Activated T-cell treated with anti-CD3 and anti-CD28 coated beads for 24 hours (primary cell): Measurements from ENCODE around the gene PFKFB2.
A peak's percentile ranks its signal among the peaks of the same experiment; 100 is the strongest.

Experiments
- DNase-seq: peaks from one replicate; pipeline ENCODE4 v3.0.0-alpha.2; 2020; ENCODE audit warnings: low read depth

PFKFB2 gene

DNA sequence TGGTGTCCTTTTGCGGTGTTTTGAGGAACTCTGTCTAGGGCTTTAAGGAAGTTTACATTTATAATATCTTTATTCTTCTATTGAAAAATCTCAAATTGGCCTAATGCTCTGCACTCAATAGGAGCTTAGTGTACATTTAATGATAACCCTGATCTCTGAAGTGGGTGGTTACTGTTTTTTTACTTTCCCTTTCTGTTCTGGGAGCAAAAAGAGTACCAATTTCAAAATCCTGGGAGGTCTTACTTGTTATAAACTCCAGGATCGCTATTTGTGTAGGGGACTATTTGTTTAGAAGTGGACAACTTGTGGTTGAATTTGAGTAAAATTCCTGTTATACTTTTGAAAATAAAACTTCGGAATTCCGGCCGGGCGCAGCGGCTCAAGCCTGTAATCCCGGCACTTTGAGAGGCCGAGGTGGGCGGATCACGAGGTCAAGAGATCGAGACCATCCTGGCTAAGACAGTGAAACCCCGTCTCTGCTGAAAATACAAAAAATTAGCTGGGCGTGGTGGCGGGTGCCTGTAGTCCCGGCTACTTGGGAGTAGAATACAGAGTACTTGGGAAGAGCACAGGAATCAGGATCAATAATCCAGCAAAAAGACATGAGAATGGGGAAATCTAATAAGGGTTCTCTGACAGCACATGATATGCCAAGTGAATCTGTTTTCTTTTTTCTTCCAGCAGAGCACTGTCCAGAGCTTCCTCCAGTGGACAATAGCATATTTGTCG is 36.7 kb downstream of the PFKFB2 start:
- no peak for DNase-seq

DNA sequence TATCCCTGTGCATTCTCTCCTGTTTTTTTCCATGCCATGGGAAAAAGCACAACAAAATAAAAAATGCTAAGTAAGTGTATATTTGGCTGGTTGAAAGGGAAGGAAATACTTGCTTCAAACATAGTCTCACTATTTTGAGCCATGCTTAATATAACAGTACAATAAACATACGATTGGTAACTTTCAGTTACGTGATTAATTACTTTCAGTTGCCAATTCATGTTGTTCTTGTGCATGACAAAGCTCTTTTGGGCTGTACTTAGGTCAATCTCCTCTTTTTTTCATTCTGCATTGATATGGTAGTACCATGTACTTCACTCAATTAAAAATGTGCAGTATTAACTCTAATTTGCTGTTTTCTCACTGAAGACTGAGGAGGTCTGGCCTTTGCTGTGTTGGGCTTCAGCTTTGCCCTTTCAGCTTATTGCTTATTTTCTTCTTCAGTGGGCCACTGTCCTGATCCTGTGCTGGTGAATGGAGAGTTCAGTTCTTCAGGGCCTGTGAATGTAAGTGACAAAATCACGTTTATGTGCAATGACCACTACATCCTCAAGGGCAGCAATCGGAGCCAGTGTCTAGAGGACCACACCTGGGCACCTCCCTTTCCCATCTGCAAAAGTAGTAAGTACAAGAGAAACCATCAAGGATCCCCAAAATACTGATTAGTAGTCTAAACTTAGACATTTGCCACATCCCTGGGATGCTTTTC is 38.3 kb downstream of the PFKFB2 start:
- no peak for DNase-seq

DNA sequence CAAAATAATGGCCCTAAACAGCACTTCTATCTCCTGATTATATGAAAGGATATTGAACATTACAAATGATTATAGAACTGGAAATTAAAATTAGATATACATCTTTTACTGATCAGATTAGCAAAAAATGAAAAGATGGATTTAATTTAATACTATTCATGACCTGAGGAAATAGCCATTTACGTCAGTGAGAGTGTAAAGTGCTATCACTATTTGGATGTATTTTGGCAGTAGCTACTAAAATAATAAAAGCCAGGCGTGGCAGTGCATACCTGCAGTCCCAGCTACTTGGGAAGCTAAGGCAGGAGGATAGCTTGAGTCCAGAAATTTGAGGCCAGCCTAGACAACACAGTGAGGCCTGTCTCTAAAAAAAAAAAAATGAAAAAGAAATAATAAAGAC is 40.9 kb downstream of the PFKFB2 start:
- no peak for DNase-seq

DNA sequence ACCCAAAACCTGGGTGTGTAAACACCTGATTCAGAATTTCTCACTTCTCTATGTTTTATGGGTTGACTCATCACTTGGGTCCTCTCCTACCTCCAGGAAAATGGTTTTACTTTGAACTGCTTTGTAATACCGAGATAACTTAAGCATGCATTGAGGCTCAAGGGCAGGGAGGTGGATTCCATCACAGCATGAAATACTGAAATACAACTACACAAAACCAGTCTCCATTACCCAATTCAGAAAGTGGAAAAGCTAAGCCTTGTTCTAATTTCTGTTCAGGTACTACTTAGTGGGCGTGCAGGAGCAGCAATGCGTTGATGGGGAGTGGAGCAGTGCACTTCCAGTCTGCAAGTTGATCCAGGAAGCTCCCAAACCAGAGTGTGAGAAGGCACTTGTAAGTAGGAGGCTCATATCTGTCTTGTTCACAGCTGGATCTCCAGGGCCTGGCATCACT is 44.8 kb downstream of the PFKFB2 start:
- DNase-seq, result peak; percentile 23

DNA sequence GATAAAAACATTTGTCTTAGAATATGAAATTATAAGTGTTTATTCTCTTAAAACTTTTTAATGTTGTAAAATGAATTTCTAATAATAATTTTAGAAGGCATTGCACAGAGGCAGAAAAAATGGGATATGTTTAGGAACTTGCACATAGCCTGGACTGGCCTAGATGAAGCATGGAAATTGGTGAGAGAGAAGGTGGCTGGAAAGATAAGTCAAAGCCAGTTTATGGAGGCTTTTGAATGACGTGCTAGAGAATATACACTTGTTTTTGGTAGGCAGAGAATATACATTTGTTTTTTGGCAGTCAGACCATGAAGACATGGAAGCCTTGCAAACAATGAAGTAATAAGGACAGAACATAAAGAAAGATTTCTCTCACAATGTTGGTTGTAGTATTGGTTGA is 48.6 kb downstream of the PFKFB2 start:
- DNase-seq, result no peak

DNA sequence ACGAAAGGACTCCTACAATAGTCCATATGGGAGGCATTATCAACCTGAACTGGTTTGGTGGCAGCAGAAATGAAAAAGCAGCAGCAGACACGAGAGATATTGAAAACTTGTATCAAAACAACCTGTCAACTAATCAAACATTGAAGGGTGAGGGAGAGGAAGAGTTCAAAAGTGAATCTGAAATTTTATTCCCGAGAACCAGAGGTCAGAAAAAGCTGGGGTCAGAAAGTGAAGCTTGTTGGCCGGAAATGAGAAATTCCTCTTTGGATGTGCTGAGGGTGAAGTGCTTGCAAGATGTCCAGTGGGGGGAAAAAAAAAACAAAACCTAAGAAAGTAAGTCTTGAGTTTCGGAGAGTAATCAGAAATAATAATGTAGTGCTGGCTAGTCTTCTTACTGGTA is 49.1 kb downstream of the PFKFB2 start:
- no peak for DNase-seq

DNA sequence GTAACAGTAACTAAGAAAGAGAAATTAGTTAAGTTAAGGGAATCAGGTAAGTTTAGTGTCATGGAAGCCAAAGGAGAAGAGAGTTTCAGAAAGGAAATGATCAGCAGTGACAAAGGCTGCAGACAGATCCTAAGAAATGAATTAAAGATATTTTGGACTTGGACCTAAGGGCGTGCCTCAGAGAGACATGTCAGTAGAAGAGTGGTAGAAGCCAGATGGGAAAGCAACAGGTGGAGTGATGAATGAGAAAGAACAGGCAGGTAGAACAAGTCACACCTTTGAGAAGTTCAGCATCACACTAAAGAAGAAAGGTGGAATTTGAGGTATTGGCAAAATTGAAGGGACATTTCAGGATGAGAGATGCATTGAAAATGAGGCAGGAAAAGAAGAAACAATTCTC is 49.6 kb downstream of the PFKFB2 start:
- no peak for DNase-seq

DNA sequence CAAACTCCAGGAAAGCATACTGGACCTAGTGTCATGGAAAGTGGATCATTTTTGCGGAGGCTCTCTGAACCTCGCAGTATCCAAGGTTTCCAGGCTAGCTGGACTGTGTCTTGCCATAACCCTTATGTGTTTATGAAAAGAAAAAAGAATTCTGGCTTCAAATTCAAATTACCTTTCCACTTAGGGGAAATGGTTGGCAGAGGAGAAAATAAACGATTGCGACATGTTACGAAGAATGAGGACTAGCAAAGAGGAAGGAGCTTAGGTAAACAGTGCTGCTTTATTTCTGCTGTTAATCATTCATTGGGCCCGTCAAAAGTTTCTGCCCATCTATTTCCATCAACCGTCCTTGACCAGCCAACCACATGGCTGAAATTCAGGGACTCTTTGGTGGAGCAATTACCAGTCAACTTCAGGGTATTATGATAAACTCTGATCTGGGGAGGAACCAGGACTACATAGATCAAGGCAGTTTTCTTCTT is 50.9 kb downstream of the PFKFB2 start, which contains the start of gene C4BPA:
C4BPA (plus strand) TSS at position 342 of the 482 bp plus-strand sequence. CDS start 8,793 bp downstream, outside the sequence.
- DNase-seq, result no peak

DNA sequence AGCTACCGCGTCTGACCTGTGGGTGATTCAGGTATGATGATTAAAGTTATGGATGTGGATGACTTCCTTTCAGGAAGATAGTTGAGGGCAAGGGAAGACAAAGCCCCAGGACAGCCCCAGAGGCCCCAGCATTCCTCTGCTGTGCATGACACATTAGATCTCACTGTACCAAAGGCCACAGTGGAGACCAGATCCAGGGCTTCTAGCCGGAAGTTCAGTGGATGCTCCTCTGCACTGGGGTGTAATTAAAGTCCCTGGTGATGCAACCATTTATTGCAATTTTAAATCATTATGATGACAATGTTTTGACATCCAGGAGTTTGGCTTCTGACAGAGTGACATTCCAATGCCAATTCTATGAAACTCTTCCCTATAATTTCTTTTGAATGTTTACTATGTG is 55.9 kb downstream of the PFKFB2 start:
- DNase-seq, result no peak

DNA sequence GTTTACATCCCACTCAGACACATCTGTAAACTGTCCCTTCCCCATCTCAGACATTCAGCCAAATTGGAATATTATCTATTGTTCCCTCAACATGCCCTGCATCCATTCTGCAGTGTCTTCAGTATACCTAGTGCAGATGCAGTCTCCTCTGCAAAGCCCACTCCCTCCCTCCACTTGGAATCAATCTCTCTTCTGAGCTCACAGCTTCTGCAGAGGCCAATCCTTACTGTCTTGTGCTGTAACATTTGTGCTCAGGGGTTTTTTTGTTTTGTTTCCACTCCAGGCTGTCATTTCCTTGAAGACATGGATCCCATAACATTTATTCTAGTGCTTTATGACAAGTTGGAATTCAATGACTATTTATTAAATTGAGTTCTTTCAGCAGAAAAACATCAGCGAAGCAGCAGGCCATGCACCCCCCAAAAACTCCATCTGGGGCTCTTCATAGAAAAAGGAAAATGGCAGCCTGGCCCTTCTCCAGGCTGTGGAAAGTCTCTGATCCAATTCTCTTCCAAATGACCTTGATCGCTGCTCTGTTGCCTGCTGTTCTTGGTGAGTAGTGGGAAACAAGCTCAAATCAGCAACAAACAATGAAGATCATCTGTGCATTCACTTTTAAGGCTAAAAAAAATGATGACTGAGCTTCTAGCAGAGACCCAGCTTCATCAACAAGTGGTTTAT is 59.7 kb downstream of the PFKFB2 start:
- no peak for DNase-seq

DNA sequence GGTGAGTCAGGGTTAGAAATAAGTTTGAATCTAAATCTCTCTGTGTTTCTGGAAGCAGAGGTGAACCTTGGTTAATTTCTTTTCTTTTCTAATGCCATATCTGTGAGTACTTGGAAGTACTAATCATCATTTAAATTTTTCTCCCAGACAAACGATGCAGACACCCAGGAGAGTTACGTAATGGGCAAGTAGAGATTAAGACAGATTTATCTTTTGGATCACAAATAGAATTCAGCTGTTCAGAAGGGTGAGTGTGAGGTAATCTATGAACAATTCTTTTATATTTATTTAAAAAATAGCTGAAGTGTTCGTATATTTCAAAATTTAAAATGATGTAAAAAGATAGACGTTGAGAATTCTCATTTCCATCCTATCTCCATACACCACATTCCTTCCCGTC is 62.2 kb downstream of the PFKFB2 start:
- DNase-seq, result no peak

DNA sequence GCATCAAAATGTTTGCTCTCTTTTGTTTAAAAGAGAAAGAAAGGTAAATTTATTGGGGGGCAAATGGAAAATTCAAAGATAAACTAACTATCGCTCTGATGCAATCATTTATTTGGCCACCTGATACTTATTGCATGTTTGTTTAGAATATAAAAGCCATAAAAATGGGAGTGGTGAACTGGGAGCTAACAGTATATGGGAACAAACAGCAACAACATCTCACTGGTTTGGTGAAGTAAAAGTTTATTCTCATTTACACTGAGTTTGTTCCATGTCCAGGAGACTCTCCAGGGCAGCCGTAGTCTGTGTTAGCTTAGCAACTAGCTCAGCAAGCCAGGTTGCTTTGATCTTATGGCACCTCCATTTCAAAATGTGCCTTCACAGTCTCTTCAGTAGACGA is 71.3 kb downstream of the PFKFB2 start:
- DNase-seq, result no peak

DNA sequence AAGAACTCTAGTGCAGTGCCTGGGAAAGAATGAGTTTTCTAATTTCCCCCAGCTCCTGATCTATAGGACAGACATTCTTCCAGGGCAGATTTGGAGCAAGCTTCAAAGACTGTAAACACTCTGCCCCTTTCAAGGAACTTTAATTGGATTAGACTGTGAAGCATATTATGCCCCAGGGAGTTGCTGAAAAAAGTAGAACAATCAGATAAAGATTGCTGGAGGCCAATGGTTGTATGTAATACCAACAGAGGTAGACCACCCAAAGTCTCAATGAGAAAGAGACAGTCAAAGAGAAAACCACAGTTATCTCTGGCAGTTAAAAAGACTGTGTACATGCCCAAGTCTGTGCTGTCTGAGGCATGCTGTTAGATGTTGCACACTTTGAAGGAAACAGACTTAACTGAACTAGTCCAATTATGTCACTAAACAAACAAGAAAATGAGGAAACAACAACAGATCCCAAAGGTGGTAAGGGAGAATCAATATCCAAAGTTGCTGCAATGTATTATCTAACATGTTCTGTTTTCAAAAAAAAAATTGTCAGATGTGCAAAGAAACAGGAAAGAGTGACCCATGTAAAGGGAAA is 75.4 kb downstream of the PFKFB2 start:
- DNase-seq, result no peak

DNA sequence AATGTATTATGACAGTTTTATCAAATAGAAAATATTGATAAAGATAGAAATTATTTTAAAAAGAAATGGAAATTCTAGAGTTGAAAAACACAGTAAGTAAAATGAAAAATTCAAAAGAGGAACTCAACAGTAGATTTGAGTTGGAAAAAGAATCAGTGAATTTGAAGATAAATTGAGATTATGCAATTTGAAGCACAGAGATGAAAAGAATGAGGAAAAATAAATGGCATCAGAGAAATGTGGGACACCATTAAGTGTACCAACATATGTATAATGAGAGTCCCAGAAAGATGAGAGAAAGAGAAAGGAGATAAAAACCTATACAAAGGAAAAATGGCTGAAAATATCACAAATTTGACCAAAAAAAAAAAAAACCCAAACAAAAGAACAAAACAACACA is 76.0 kb downstream of the PFKFB2 start:
- DNase-seq, result no peak
